ENCODE measurements around the gene CAPN8. TPM values are rescaled to one million over a fixed set of nuclear protein-coding genes. Genes with fewer than 3 reads are reported as not detected.

The CAPN8 gene
- total RNA-seq = 0.40 to 0.63 TPM in 2 of 3 replicates, not detected in the other

- Mint-ChIP-seq H3K36me3 (no peaks in the 10 kb centered on the region), H3K9me3 (no peaks in the 10 kb centered on the region), H3K4me1 (no peaks in the 10 kb centered on the region), H3K4me3 (no peak within 1 kb of the TSS), H3K27me3 (ENCODE audit: low read depth) (peaks cover 18% of the 10 kb centered on the region), H3K27ac (no peak within 1 kb of the TSS)
- TF ChIP-seq, protein P1, sequence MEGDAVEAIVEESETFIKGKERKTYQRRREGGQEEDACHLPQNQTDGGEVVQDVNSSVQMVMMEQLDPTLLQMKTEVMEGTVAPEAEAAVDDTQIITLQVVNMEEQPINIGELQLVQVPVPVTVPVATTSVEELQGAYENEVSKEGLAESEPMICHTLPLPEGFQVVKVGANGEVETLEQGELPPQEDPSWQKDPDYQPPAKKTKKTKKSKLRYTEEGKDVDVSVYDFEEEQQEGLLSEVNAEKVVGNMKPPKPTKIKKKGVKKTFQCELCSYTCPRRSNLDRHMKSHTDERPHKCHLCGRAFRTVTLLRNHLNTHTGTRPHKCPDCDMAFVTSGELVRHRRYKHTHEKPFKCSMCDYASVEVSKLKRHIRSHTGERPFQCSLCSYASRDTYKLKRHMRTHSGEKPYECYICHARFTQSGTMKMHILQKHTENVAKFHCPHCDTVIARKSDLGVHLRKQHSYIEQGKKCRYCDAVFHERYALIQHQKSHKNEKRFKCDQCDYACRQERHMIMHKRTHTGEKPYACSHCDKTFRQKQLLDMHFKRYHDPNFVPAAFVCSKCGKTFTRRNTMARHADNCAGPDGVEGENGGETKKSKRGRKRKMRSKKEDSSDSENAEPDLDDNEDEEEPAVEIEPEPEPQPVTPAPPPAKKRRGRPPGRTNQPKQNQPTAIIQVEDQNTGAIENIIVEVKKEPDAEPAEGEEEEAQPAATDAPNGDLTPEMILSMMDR (IDR thresholded peaks at IDR 0.05; ENCODE audit: unreplicated experiment) = no peak
- DNase-seq (ENCODE audit: low spot score in 2 of 2, unreplicated experiment in 2 of 2) = no peak
Measured at GRCh38 chr1:223665592-223666312, at the start of gene CAPN8. TSS of gene CAPN8 (minus strand) at chr1:223665701. CDS start at chr1:223665646, 55 bp downstream.

GRCh38 chr1:223714849-223715603 lies 49.5 kb upstream of the CAPN8 start:
- H3K27me3 Mint-ChIP-seq (ENCODE audit: low read depth) = no peaks in the 10 kb centered on the region
- no peaks in the 10 kb centered on the region for H3K9me3 Mint-ChIP-seq
- H3K36me3 Mint-ChIP-seq = peaks cover 15% of the 10 kb centered on the region
- peaks cover 51% of the 10 kb centered on the region for H3K4me1 Mint-ChIP-seq
- H3K4me3 Mint-ChIP-seq = peak overlapping the region; percentile 26
- no peak for DNase-seq (ENCODE audit: low spot score in 2 of 2, unreplicated experiment in 2 of 2)
- TF ChIP-seq, protein P1 (IDR thresholded peaks at IDR 0.05; ENCODE audit: unreplicated experiment) = no peak
- H3K27ac Mint-ChIP-seq = peak overlapping the region; percentile 74

DNA sequence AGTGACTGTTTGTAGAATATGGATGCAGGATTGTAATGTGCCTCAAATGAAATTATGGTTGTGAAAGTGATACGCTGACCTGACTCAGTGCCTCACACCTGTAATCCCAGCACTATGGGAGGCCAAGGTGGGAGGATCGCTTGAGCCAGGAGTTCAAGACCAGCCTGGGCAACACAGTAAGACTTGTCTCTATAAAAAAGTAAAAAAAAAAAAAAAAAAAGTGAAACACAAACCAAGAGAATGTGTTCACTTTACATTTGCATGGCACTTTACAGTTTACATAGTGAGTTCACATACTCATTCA lies 48.9 kb upstream of the CAPN8 start:
- Mint-ChIP-seq H3K27ac (peak overlapping the region; percentile 84), H3K4me3 (peak overlapping the region; percentile 90), H3K36me3 (peaks cover 10% of the 10 kb centered on the region), H3K27me3 (ENCODE audit: low read depth) (no peaks in the 10 kb centered on the region), H3K9me3 (no peaks in the 10 kb centered on the region), H3K4me1 (peaks cover 49% of the 10 kb centered on the region)
- no peak for DNase-seq (ENCODE audit: low spot score in 2 of 2, unreplicated experiment in 2 of 2)
- TF ChIP-seq, protein P1 (IDR thresholded peaks at IDR 0.05; ENCODE audit: unreplicated experiment) = no peak

DNA sequence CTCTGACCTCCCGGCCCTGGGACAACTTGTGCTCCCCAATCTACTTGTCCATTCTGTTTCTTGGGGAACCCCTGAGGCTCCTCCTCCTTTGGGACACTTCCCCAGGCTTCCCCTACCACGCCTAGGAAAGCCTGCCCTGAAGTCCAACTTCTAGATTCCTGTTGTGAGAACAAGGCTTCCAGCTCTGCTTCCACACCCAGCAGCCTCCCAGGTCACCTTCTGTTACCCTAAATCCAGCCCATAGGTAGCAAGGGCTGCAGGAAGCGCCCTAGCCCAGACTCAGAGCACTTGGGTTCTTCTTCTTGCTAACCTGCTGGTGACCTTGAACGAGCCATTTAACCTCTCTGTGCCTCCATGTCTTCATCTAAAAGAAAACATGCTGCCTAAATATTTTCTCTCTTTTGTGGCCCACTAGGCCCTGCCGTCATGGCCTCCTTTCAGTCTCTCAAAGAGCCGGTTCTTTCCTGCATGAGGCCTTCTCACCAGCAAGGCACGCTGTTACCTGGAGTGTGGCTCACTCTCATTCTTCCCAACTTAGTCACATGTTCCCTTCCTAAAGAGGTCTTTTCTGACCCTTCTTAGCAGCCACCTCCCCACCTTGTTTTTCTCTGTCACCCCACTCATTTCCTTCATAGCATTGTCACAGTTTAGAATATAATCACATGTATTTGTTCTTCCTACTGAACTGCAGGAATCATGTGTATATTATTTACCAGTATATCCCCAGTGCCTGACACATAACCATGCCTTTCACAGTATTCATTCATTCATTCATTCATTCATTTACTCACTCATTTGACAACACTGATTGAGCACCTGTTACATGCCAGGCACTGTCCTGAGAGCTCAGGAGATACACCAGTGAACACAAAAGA lies 48.3 kb upstream of the CAPN8 start:
- Mint-ChIP-seq H3K27me3 (ENCODE audit: low read depth) (no peaks in the 10 kb centered on the region), H3K36me3 (peaks cover 7% of the 10 kb centered on the region), H3K4me1 (peaks cover 47% of the 10 kb centered on the region), H3K4me3 (peak overlapping the region; percentile 90), H3K27ac (peak overlapping the region; percentile 84), H3K9me3 (no peaks in the 10 kb centered on the region)
- DNase-seq (ENCODE audit: low spot score in 2 of 2, unreplicated experiment in 2 of 2) = no peak
- TF ChIP-seq, protein P1 (IDR thresholded peaks at IDR 0.05; ENCODE audit: unreplicated experiment) = no peak

DNA sequence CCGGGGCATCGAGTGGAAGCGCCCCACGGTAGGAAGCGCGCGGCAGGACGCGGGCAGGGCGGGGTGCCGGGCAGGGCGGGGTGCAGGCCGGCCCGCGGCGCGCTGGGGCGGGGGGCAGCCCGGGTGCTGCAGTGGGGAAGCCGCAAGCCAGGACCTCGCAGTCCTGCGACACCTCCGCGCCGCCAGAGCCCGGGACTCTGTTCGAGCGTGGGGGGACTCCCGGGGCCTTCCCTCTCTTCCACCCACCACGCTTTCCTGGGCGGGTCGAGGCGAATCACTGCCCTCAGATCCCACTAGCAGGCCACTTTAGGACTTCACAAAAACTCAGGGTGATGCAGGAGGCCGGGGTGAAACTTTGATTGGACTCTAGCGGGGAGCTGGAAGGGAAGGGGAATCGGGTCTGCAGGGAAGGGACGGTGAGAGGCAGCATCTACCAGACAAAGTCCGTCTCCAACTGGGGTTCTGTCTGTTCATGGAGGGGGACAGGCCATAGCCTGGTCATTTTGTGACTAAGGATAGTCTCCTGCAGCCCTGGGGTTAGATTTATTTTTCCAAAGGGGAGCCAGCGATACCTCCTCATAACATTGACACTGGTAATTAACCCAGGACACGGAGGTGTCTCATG lies 47.5 kb upstream of the CAPN8 start:
- peak in 1 of 2 experiments; percentile 58 for DNase-seq (ENCODE audit: low spot score in 2 of 2, unreplicated experiment in 2 of 2)
- peaks cover 44% of the 10 kb centered on the region for H3K4me1 Mint-ChIP-seq
- H3K4me3 Mint-ChIP-seq = peak overlapping the region; percentile 90
- H3K27me3 Mint-ChIP-seq (ENCODE audit: low read depth) = no peaks in the 10 kb centered on the region
- H3K36me3 Mint-ChIP-seq = peaks cover 3% of the 10 kb centered on the region
- TF ChIP-seq, protein P1 (IDR thresholded peaks at IDR 0.05; ENCODE audit: unreplicated experiment) = no peak
- H3K27ac Mint-ChIP-seq = peak overlapping the region; percentile 84
- H3K9me3 Mint-ChIP-seq = no peaks in the 10 kb centered on the region
